HG02884 (cell line): ENCODE measurements around the gene SH2D3A.
A peak's percentile ranks its signal among the peaks of the same experiment; 100 is the strongest.

ENCODE experiments used
- ATAC-seq: cut with Tn5 transposase; IDR thresholded peaks from one replicate; pipeline ENCODE4 v1.9.1; 2021; ENCODE audit warnings: mild to moderate bottlenecking, moderate library complexity; ENCODE audit not compliant: unreplicated experiment

Gene SH2D3A

GRCh38 chr19:6738787-6739389, 28.3 kb downstream of the SH2D3A start:
- no peak for ATAC-seq

- no peak for ATAC-seq
Observed at GRCh38 chr19:6737873-6738786, 29.1 kb downstream of the SH2D3A start.

GRCh38 chr19:6737284-6737872, 29.9 kb downstream of the SH2D3A start, which contains the start of gene GPR108:
Gene GPR108, minus strand, starts transcription at chr19:6737580. Its CDS starts 4 bp downstream, at chr19:6737576.
- ATAC-seq, result peak; percentile 54

GRCh38 chr19:6736917-6737283, 30.3 kb downstream of the SH2D3A start:
- no peak for ATAC-seq

GRCh38 chr19:6736169-6736916, 30.9 kb downstream of the SH2D3A start:
- no peak for ATAC-seq

- ATAC-seq, result no peak
Observed at GRCh38 chr19:6735181-6735911, 31.9 kb downstream of the SH2D3A start.

GRCh38 chr19:6734096-6734696, 33.0 kb downstream of the SH2D3A start:
- ATAC-seq, result no peak

GRCh38 chr19:6733338-6734095, 33.7 kb downstream of the SH2D3A start:
- no peak for ATAC-seq

- ATAC-seq, result no peak
Observed at GRCh38 chr19:6732803-6733337, 34.4 kb downstream of the SH2D3A start.

- no peak for ATAC-seq
Observed at GRCh38 chr19:6731822-6732221, 35.4 kb downstream of the SH2D3A start.

- ATAC-seq, result no peak
Observed at GRCh38 chr19:6730941-6731670, 36.1 kb downstream of the SH2D3A start.

GRCh38 chr19:6730153-6730804, 37.0 kb downstream of the SH2D3A start:
- ATAC-seq, result no peak

GRCh38 chr19:6729573-6730152, 37.6 kb downstream of the SH2D3A start:
- no peak for ATAC-seq

- no peak for ATAC-seq
Observed at GRCh38 chr19:6728346-6728745, 38.9 kb downstream of the SH2D3A start.

GRCh38 chr19:6725513-6726231, 41.6 kb downstream of the SH2D3A start:
- no peak for ATAC-seq

- ATAC-seq, result no peak
Observed at GRCh38 chr19:6724631-6725492, 42.4 kb downstream of the SH2D3A start.
